MCF 10A (cell line): Measurements from ENCODE around the gene SH3BGR. TPM values are rescaled to one million over a fixed set of nuclear protein-coding genes. Genes with fewer than 3 reads are reported as not detected.

Experiments
- BruUV-seq: library from RNA; stranded (reverse); fragments of 400-500 nt; replicated peaks from 2 replicates; lab custom pipeline; 2021; lab: Mats Ljungman, UMichigan
- CTCF ChIA-PET: fragments of 300-600 bp; sonication (Branson Sonifier 250); formaldehyde crosslinking; extraction: SDS; loops from one replicate; lab custom pipeline; 2021; ENCODE audit warnings: antibody characterized with exemption, inconsistent platforms; lab: Yijun Ruan, JAX
- POLR2A ChIA-PET: fragments of 300-600, 350-650 bp; sonication (Branson Sonifier 250); formaldehyde crosslinking; extraction: SDS; loops from one replicate; lab custom pipeline; 2020; ENCODE audit warnings: antibody characterized with exemption, inconsistent platforms; lab: Yijun Ruan, JAX
- DNase-seq: peaks from one replicate; pipeline ENCODE4 v3.0.0-alpha.2; 2018; ENCODE audit not compliant: unreplicated experiment
- H3K27ac Mint-ChIP-seq: one replicate; pipeline ENCODE4 v1.8.0; 2022; ENCODE audit warnings: mild to moderate bottlenecking, low read depth, mixed read lengths; ENCODE audit not compliant: unreplicated experiment
- H3K27me3 Mint-ChIP-seq: one replicate; pipeline ENCODE4 v1.8.0; 2022; ENCODE audit warnings: mixed read lengths; ENCODE audit not compliant: insufficient read depth, unreplicated experiment
- H3K36me3 Mint-ChIP-seq: one replicate; pipeline ENCODE4 v1.8.0; 2022; ENCODE audit warnings: mild to moderate bottlenecking, moderate library complexity, mixed read lengths; ENCODE audit not compliant: insufficient read depth, unreplicated experiment
- H3K4me1 Mint-ChIP-seq: one replicate; pipeline ENCODE4 v1.8.0; 2022; ENCODE audit warnings: mixed read lengths; ENCODE audit not compliant: insufficient read depth, unreplicated experiment
- H3K4me3 Mint-ChIP-seq: one replicate; pipeline ENCODE4 v1.8.0; 2022; ENCODE audit warnings: mild to moderate bottlenecking, moderate library complexity, mixed read lengths; ENCODE audit not compliant: unreplicated experiment
- H3K9me3 Mint-ChIP-seq: one replicate; pipeline ENCODE4 v1.8.0; 2022; ENCODE audit warnings: mixed read lengths; ENCODE audit not compliant: unreplicated experiment
- intact Hi-C: fragments of 100-400 bp; cut with micrococcal nuclease; formaldehyde crosslinking; loops from 2 replicates; pipeline ENCODE4 v1.14.1; 2022
- total RNA-seq: library from RNA; stranded (reverse); gene quantifications from 2 replicates; pipeline ENCODE4 v1.2.3, GENCODE V29; 2022
- TF ChIP-seq, protein P1 (sequence below): fragments of 200-600 bp; IDR thresholded peaks from one replicate; pipeline ENCODE4 v1.8.0; 2022; ENCODE audit warnings: antibody characterized with exemption, mild to moderate bottlenecking; ENCODE audit not compliant: unreplicated experiment

SH3BGR gene
- total RNA-seq, 1 experiment from 2014 or later = 11.3 TPM

DNA sequence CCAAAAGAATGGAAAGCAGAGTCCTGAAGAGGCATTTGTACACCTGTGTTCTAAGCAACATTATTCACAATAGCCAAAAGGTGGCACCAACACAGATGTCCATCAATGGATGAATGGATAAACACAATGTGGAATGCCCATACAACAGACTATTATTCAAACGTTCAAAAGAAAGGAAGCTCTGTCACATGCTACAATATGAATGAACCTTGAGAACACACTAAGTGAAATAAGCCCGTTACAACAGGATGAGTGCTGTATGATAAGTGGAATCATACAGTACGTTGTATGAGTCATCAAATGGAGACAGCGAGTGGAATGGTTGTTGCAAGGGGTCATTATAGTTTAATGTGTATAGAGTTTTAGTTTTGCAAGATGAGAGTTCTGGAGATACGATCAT is 80.1 kb downstream of the SH3BGR start:
- no peak for DNase-seq
- TF ChIP-seq, protein P1, sequence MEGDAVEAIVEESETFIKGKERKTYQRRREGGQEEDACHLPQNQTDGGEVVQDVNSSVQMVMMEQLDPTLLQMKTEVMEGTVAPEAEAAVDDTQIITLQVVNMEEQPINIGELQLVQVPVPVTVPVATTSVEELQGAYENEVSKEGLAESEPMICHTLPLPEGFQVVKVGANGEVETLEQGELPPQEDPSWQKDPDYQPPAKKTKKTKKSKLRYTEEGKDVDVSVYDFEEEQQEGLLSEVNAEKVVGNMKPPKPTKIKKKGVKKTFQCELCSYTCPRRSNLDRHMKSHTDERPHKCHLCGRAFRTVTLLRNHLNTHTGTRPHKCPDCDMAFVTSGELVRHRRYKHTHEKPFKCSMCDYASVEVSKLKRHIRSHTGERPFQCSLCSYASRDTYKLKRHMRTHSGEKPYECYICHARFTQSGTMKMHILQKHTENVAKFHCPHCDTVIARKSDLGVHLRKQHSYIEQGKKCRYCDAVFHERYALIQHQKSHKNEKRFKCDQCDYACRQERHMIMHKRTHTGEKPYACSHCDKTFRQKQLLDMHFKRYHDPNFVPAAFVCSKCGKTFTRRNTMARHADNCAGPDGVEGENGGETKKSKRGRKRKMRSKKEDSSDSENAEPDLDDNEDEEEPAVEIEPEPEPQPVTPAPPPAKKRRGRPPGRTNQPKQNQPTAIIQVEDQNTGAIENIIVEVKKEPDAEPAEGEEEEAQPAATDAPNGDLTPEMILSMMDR = no peak
- BruUV-seq = no TSS peak
- Mint-ChIP-seq H3K27ac (no peak overlapping the region), H3K36me3 (peaks cover 6% of the 10 kb centered on the region), H3K4me3 (no peak overlapping the region), H3K9me3 (no peaks in the 10 kb centered on the region), H3K4me1 (peaks cover 10% of the 10 kb centered on the region), H3K27me3 (peaks cover 16% of the 10 kb centered on the region)
- intact Hi-C loops = no loop called here
- POLR2A ChIA-PET = no interaction called here
- CTCF ChIA-PET = interaction anchor here (1.0 to 3.2 kb wide), 2 partner anchors 14 to 62 kb away, joined by 3 to 12 read pairs; no protein-coding TSS in a partner anchor

DNA sequence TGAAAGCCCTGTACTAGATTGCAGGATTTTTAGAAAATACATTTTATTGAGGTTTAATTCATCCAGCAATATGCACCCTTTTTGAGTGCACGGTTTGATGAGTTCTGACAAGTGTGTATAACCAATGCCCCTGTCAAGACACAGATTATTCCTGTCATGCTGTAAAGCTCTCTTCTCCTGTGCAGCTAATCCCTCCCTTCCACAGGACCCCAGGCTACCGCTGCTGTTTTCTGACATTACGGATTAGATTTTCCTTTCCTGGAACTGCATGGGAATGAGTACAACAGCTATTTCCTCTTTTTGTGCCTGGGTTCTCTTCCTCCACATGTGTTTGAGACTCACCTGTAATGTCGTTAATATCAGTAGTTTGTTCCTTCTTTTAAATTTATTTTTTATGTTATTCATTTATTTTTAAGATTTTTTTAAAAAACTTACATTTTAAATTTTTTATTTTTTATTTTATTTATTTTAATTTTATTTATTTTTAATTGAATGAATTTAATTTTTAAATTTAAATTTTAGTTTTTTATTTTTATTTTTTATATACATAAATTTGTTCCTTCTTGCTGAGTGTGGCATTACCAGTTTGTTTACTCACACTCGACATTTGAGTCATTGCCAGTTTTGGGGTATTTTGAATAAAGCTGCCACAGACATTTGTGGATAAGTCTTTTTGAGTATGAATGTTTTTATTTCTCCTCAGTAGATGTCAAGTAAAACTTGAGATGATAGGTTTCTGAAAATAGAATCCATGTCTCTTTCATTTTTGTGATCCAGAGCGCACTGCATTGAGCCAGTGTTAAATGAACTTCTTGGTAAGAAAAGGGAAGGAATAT is 82.0 kb downstream of the SH3BGR start:
- ChIA-PET CTCF (interaction anchor here (0.6 to 3.2 kb wide), 4 partner anchors 15 to 1778 kb away, joined by 3 to 12 read pairs (median 7); no protein-coding TSS in a partner anchor), POLR2A (interaction anchor here (0.6 to 0.7 kb wide), 2 partner anchors 29 to 319 kb away, joined by 4 to 6 read pairs; no protein-coding TSS in a partner anchor)
- intact Hi-C loops = no loop called here
- Mint-ChIP-seq H3K4me3 (no peak overlapping the region), H3K4me1 (no peaks in the 10 kb centered on the region), H3K9me3 (no peaks in the 10 kb centered on the region), H3K27ac (no peak overlapping the region), H3K27me3 (no peaks in the 10 kb centered on the region), H3K36me3 (peaks cover 6% of the 10 kb centered on the region)
- DNase-seq = no peak
- TF ChIP-seq, protein P1 = no peak
- BruUV-seq = no TSS peak

DNA sequence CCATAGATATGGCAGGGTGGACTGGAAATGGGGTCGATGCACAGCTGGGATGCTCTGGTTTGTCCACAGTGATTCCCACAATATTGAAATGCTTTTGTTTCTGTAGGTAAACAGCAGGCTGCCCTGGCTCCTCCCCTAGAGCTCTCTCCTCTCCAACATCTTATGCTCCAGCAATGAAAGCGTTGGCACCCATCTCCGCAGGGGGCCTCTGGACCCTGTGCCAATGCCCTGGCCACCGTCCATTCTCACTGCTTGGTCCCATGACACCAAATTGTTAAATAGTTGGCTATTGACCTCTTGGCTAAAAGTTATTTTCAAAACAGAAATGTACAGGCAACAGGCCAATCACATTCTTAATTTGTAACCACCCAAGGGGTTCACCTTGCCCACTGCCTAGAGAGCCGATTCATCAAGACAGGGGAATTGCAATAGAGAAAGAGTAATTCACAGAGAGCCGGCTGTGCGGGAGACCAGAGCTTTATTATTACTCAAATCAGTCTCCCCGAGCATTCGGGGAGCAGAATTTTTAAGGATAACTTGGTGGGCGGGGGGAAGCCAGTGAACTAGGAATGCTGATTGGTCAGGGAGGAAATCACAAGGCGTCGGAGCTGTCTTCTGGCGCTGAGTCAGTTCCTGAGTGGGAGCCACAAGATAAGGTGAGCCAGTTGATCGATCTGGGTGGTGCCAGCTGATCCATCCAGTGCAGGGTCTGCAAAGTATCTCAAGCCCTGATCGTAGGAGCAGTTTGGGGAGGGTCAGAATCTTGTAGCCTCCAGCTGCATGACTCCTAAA is 84.1 kb downstream of the SH3BGR start:
- CTCF ChIA-PET = interaction anchor here (0.6 to 2.6 kb wide), 2 partner anchors 179 to 249 kb away, joined by 3 to 11 read pairs; no protein-coding TSS in a partner anchor
- no TSS peak for BruUV-seq

More for the DNA sequence above, 84.1 kb downstream of the SH3BGR start:
- intact Hi-C loops = no loop called here
- Mint-ChIP-seq H3K36me3 (no peaks in the 10 kb centered on the region), H3K4me3 (no peak overlapping the region), H3K27ac (no peak overlapping the region), H3K27me3 (no peaks in the 10 kb centered on the region), H3K9me3 (no peaks in the 10 kb centered on the region), H3K4me1 (no peaks in the 10 kb centered on the region)
- POLR2A ChIA-PET = no interaction called here
- TF ChIP-seq, protein P1 = no peak
- no peak for DNase-seq
